Left ventricle myocardium inferior (tissue), 1 donor: Measurements from ENCODE around the gene PHETA1. TPM values are rescaled to one million over a fixed set of nuclear protein-coding genes. Genes with fewer than 3 reads are reported as not detected.
A peak's percentile ranks its signal among the peaks of the same experiment; 100 is the strongest.

Experiments
- DNase-seq: peaks from one replicate; pipeline ENCODE4 v3.0.0-alpha.2; 2020
- H3K27ac ChIP-seq: fragments of 200-600 bp; replicated peaks from 2 replicates; pipeline ENCODE4 v1.8.0; 2021
- H3K27me3 ChIP-seq: fragments of 200-600 bp; 2 replicates; pipeline ENCODE4 v1.8.0; 2021; ENCODE audit warnings: low read depth
- H3K36me3 ChIP-seq: fragments of 200-600 bp; 2 replicates; pipeline ENCODE4 v1.8.0; 2021
- H3K4me1 ChIP-seq: fragments of 200-600 bp; 2 replicates; pipeline ENCODE4 v1.8.0; 2021
- H3K4me3 ChIP-seq: fragments of 200-600 bp; 2 replicates; pipeline ENCODE4 v1.8.0; 2021; ENCODE audit warnings: mild to moderate bottlenecking, moderate library complexity
- H3K9me3 ChIP-seq: fragments of 200-600 bp; replicated peaks from 2 replicates; pipeline ENCODE4 v1.8.0; 2021
- intact Hi-C: fragments of 100-400 bp; cut with micrococcal nuclease; formaldehyde crosslinking; loops from one replicate; pipeline ENCODE4 v1.11.0; 2022
- total RNA-seq: library from RNA; stranded (reverse); fragmentation: NEBNext Ultra II Directional; extraction: Animal tissue kit (Norgen Biotek cat#: 25700); gene quantifications from one replicate; pipeline ENCODE4 v1.2.1, GENCODE V29; 2021
- TF ChIP-seq, protein P1 (sequence below): fragments of 200-600 bp; IDR thresholded peaks from 2 replicates; pipeline ENCODE4 v1.8.0; 2021; ENCODE audit warnings: antibody characterized with exemption, mild to moderate bottlenecking, borderline replicate concordance
- donor health status: DM: no; HTN: yes; CAD: no; lungs with severe emphysema.

The PHETA1 gene
- total RNA-seq, 1 donor from 2014 or later, result 29.8 TPM

- no peaks in the 10 kb centered on the region for H3K36me3 ChIP-seq
- H3K27me3 ChIP-seq, result peaks cover 57% of the 10 kb centered on the region
- H3K4me3 ChIP-seq, result no peak overlapping the region
- peak overlapping the region; percentile 16 for H3K27ac ChIP-seq
- no peaks in the 10 kb centered on the region for H3K9me3 ChIP-seq
- TF ChIP-seq, protein P1, sequence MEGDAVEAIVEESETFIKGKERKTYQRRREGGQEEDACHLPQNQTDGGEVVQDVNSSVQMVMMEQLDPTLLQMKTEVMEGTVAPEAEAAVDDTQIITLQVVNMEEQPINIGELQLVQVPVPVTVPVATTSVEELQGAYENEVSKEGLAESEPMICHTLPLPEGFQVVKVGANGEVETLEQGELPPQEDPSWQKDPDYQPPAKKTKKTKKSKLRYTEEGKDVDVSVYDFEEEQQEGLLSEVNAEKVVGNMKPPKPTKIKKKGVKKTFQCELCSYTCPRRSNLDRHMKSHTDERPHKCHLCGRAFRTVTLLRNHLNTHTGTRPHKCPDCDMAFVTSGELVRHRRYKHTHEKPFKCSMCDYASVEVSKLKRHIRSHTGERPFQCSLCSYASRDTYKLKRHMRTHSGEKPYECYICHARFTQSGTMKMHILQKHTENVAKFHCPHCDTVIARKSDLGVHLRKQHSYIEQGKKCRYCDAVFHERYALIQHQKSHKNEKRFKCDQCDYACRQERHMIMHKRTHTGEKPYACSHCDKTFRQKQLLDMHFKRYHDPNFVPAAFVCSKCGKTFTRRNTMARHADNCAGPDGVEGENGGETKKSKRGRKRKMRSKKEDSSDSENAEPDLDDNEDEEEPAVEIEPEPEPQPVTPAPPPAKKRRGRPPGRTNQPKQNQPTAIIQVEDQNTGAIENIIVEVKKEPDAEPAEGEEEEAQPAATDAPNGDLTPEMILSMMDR, result no peak
- no peak for DNase-seq
- intact Hi-C loops, result loop anchor here (10.0 kb wide), 1 partner anchor 380 kb away; no protein-coding TSS in a partner anchor
- no peaks in the 10 kb centered on the region for H3K4me1 ChIP-seq
These were observed 53.8 kb downstream of the PHETA1 start for GRCh38 chr12:111314953-111315539.

DNA sequence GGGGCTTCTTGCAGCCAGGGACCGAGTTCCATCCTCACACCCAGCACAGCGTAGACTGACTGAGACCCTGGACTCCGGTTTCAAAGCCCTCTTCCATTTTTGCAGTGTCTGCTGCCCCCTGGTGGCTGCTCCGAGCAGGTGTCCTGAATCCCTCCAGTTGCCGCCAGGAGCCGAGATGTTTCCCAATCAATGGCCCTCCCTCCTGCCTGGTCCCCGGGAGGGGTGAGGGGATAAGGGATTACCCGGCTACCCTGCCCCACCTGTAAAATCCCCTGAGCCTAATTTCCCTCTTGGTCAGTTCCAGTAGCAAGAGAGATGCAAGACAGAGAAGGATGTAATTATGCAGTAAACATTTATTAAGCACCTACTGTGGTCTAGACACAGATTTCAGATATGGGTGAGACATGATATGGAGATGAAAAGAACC lies 55.0 kb downstream of the PHETA1 start:
- TF ChIP-seq, protein P1, result peak; percentile 94
- no peaks in the 10 kb centered on the region for H3K36me3 ChIP-seq
- no peaks in the 10 kb centered on the region for H3K9me3 ChIP-seq
- H3K4me3 ChIP-seq, result no peak overlapping the region
- H3K27ac ChIP-seq, result no peak overlapping the region
- H3K27me3 ChIP-seq, result peaks cover 46% of the 10 kb centered on the region
- intact Hi-C loops, result loop anchor here (10.0 kb wide), 1 partner anchor 379 kb away; no protein-coding TSS in a partner anchor
- DNase-seq, result peak; percentile 67
- H3K4me1 ChIP-seq, result no peaks in the 10 kb centered on the region

GRCh38 chr12:111312708-111313107 lies 56.2 kb downstream of the PHETA1 start:
- intact Hi-C loops, result loop anchor here (10.0 kb wide), 1 partner anchor 378 kb away; no protein-coding TSS in a partner anchor
- TF ChIP-seq, protein P1, result no peak
- Histone ChIP-seq H3K9me3 (no peaks in the 10 kb centered on the region), H3K27me3 (peaks cover 34% of the 10 kb centered on the region), H3K27ac (no peak overlapping the region), H3K4me3 (no peak overlapping the region), H3K36me3 (no peaks in the 10 kb centered on the region), H3K4me1 (no peaks in the 10 kb centered on the region)
- DNase-seq, result no peak

GRCh38 chr12:111312016-111312415 lies 56.9 kb downstream of the PHETA1 start:
- no peaks in the 10 kb centered on the region for H3K4me1 ChIP-seq
- no peak for DNase-seq
- peaks cover 3% of the 10 kb centered on the region for H3K9me3 ChIP-seq
- H3K4me3 ChIP-seq, result no peak overlapping the region
- no peak overlapping the region for H3K27ac ChIP-seq
- TF ChIP-seq, protein P1, result no peak
- intact Hi-C loops, result loop anchor here (10.0 kb wide), 1 partner anchor 377 kb away; no protein-coding TSS in a partner anchor
- peaks cover 28% of the 10 kb centered on the region for H3K27me3 ChIP-seq
- no peaks in the 10 kb centered on the region for H3K36me3 ChIP-seq

GRCh38 chr12:111311011-111311410 lies 57.9 kb downstream of the PHETA1 start:
- H3K4me1 ChIP-seq, result no peaks in the 10 kb centered on the region
- H3K27ac ChIP-seq, result no peak overlapping the region
- H3K4me3 ChIP-seq, result no peak overlapping the region
- no peaks in the 10 kb centered on the region for H3K36me3 ChIP-seq
- intact Hi-C loops, result loop anchor here (10.0 kb wide), 1 partner anchor 376 kb away; no protein-coding TSS in a partner anchor
- TF ChIP-seq, protein P1, result no peak
- peaks cover 13% of the 10 kb centered on the region for H3K9me3 ChIP-seq
- peaks cover 24% of the 10 kb centered on the region for H3K27me3 ChIP-seq
- DNase-seq, result no peak

Other genes with a start within 250 kb of the PHETA1 start
- gene SH2B3, start 36.8 kb upstream of the PHETA1 start, total RNA-seq, result 50.5 TPM
- 50.0 TPM for gene ATXN2, start 230.2 kb upstream of the PHETA1 start, total RNA-seq